Common myeloid progenitor, CD34-positive (primary cell): ENCODE results near the gene ENDOU.

Experiments used
- CTCF ChIA-PET: fragments of 350-600 bp; sonication (Branson Sonifier 250); formaldehyde crosslinking; loops from one replicate; lab custom pipeline; 2021; ENCODE audit warnings: antibody characterized with exemption; lab: Charles Lee
- POLR2A ChIA-PET: fragments of 350-600 bp; sonication (Branson Sonifier 250); formaldehyde crosslinking; loops from one replicate; lab custom pipeline; 2021; ENCODE audit warnings: antibody characterized with exemption; lab: Charles Lee
- DNase-seq, 3 donors: peaks; one replicate each; pipeline versions ENCODE4 v3.0.0 to v3.0.0-alpha.2; 2013
- H3K27ac ChIP-seq, 2 experiments: 1 replicate in 1 of 2; 2 replicates in 1 of 2; pipeline ENCODE4 v1.7.0; 2013; ENCODE audit warnings: inconsistent platforms in 2 of 2, low read length in 2 of 2, mild to moderate bottlenecking in 2 of 2, low read depth in 1 of 2, moderate library complexity in 1 of 2; ENCODE audit not compliant: severe bottlenecking in 2 of 2, insufficient read depth in 1 of 2, poor library complexity in 1 of 2
- H3K27me3 ChIP-seq, 5 experiments: replicated peaks in 2 of 5; 1 replicate in 3 of 5; 2 replicates in 2 of 5; pipeline versions ENCODE4 v1.6.1 to v1.7.0; 2013; ENCODE audit warnings: low read length in 4 of 5, mild to moderate bottlenecking in 2 of 5, moderate library complexity in 2 of 5, inconsistent platforms in 1 of 5; ENCODE audit not compliant: insufficient read depth in 5 of 5, control insufficient read depth in 4 of 5
- H3K36me3 ChIP-seq, 4 experiments: 1 replicate in 2 of 4; 2 replicates in 2 of 4; pipeline versions ENCODE4 v1.6.1 to v1.7.0; 2013; ENCODE audit warnings: low read length in 3 of 4, control low read depth in 1 of 4, mild to moderate bottlenecking in 1 of 4; ENCODE audit not compliant: control insufficient read depth in 4 of 4, insufficient read depth in 4 of 4
- H3K4me1 ChIP-seq, 4 experiments: 1 replicate in 3 of 4; 2 replicates in 1 of 4; pipeline versions ENCODE4 v1.6.1 to v1.7.1; 2013; ENCODE audit warnings: low read length in 3 of 4, mild to moderate bottlenecking in 3 of 4, control low read depth in 1 of 4, inconsistent platforms in 1 of 4, moderate library complexity in 1 of 4; ENCODE audit not compliant: control insufficient read depth in 4 of 4, insufficient read depth in 4 of 4; ENCODE audit errors: control extremely low read depth in 1 of 4
- H3K4me3 ChIP-seq, 7 experiments: 1 replicate in 4 of 7; 2 replicates in 3 of 7; pipeline versions ENCODE4 v1.5.1 to v1.7.0; 2013; ENCODE audit warnings: mild to moderate bottlenecking in 7 of 7, low read length in 6 of 7, moderate library complexity in 6 of 7, inconsistent platforms in 2 of 7, low read depth in 2 of 7, control low read depth in 1 of 7; ENCODE audit not compliant: insufficient read depth in 4 of 7, control insufficient read depth in 1 of 7; ENCODE audit errors: extremely low read depth in 1 of 7
- H3K9me3 ChIP-seq, 5 experiments: 1 replicate in 4 of 5; 2 replicates in 1 of 5; pipeline versions ENCODE4 v1.6.1 to v1.7.1; 2013; ENCODE audit warnings: low read length in 4 of 5, mild to moderate bottlenecking in 2 of 5, inconsistent platforms in 1 of 5, low read depth in 1 of 5, moderate library complexity in 1 of 5; ENCODE audit not compliant: control insufficient read depth in 4 of 5, insufficient read depth in 2 of 5; ENCODE audit errors: control extremely low read depth in 1 of 5
- WGBS: methylation state at CpG from one replicate; pipeline ENCODE4 v1.1.5; 2013; ENCODE audit not compliant: insufficient coverage; 5-methylcytosine and 5-hydroxymethylcytosine counted together

ENDOU gene

GRCh38 chr12:47735649-47736048 lies 10.4 kb upstream of the ENDOU start:
- Histone ChIP-seq H3K27me3 (no peaks in the 10 kb centered on the region), H3K4me1 (peaks cover 0 to 11% (median 9%) of the 10 kb centered on the region in 4 experiments), H3K36me3 (peaks cover 0 to 7% (median 1%) of the 10 kb centered on the region in 4 experiments), H3K27ac (no peak overlapping the region), H3K9me3 (no peaks in the 10 kb centered on the region), H3K4me3 (no peak overlapping the region)
- DNase-seq, result no peak
- 95% methylated on average over 11 of the region's 11 CpGs for WGBS
- ChIA-PET CTCF (interaction anchor here (0.9 to 35.4 kb wide), 6 partner anchors 8 to 43 kb away, joined by 3 to 1109 read pairs (median 44); partner anchors contain the start of gene SLC48A1), POLR2A (no interaction called here)

GRCh38 chr12:47734725-47735480 lies 9.6 kb upstream of the ENDOU start:
- ChIA-PET POLR2A (no interaction called here), CTCF (interaction anchor here (0.9 to 35.4 kb wide), 6 partner anchors 9 to 44 kb away, joined by 3 to 1109 read pairs (median 70); partner anchors contain the start of gene SLC48A1)
- Histone ChIP-seq H3K9me3 (no peaks in the 10 kb centered on the region), H3K27ac (no peak overlapping the region), H3K4me1 (peaks cover 0 to 4% (median 1%) of the 10 kb centered on the region in 4 experiments), H3K4me3 (no peak overlapping the region), H3K36me3 (peaks cover 0 to 7% (median 1%) of the 10 kb centered on the region in 4 experiments), H3K27me3 (no peaks in the 10 kb centered on the region)
- no peak for DNase-seq
- WGBS, result 97% methylated on average over 6 of the region's 12 CpGs

GRCh38 chr12:47733142-47733541 lies 7.9 kb upstream of the ENDOU start:
- H3K9me3 ChIP-seq, result no peaks in the 10 kb centered on the region
- 98% methylated on average over 4 of the region's 4 CpGs for WGBS
- no peak for DNase-seq
- H3K36me3 ChIP-seq, result peaks cover 0 to 5% (median 1%) of the 10 kb centered on the region in 4 experiments
- no peaks in the 10 kb centered on the region for H3K4me1 ChIP-seq
- no peak overlapping the region for H3K27ac ChIP-seq
- H3K27me3 ChIP-seq, result no peaks in the 10 kb centered on the region
- ChIA-PET POLR2A (interaction anchor here (0.6 kb wide), 2 partner anchors 75 to 252 kb away, joined by 3 to 5 read pairs; no protein-coding TSS in a partner anchor), CTCF (interaction anchor here (1.0 to 35.4 kb wide), 9 partner anchors 8 to 117 kb away, joined by 3 to 1109 read pairs (median 10); partner anchors contain the start of genes ENDOU, RAPGEF3 and SLC48A1)
- no peak overlapping the region for H3K4me3 ChIP-seq

GRCh38 chr12:47732504-47732903 lies 7.2 kb upstream of the ENDOU start:
- Histone ChIP-seq H3K4me3 (no peak overlapping the region), H3K4me1 (no peaks in the 10 kb centered on the region), H3K27me3 (no peaks in the 10 kb centered on the region), H3K27ac (no peak overlapping the region), H3K9me3 (no peaks in the 10 kb centered on the region), H3K36me3 (peaks cover 0 to 3% (median 1%) of the 10 kb centered on the region in 4 experiments)
- ChIA-PET CTCF (interaction anchor here (1.1 to 35.4 kb wide), 10 partner anchors 11 to 118 kb away, joined by 3 to 1109 read pairs (median 9); partner anchors contain the start of genes RAPGEF3 and SLC48A1), POLR2A (interaction anchor here (1.1 kb wide), 1 partner anchor 12 kb away, joined by 4 read pairs; no protein-coding TSS in a partner anchor)
- WGBS, result 75% methylated on average over 1 of the region's 2 CpGs
- DNase-seq, result no peak

GRCh38 chr12:47731723-47732122 lies 6.4 kb upstream of the ENDOU start:
- H3K27ac ChIP-seq, result no peak overlapping the region
- no peaks in the 10 kb centered on the region for H3K4me1 ChIP-seq
- POLR2A ChIA-PET, result interaction anchor here (0.5 to 1.1 kb wide), 3 partner anchors 13 to 472 kb away, joined by 3 to 5 read pairs (median 4); no protein-coding TSS in a partner anchor
- no peak overlapping the region for H3K4me3 ChIP-seq
- WGBS, result 98% methylated on average over 4 of the region's 5 CpGs
- H3K27me3 ChIP-seq, result no peaks in the 10 kb centered on the region
- CTCF ChIA-PET, result interaction anchor here (1.1 to 35.4 kb wide), 7 partner anchors 12 to 109 kb away, joined by 3 to 1109 read pairs (median 10); partner anchors contain the start of gene SLC48A1
- H3K36me3 ChIP-seq, result peaks cover 0 to 2% (median 0%) of the 10 kb centered on the region in 4 experiments
- H3K9me3 ChIP-seq, result no peaks in the 10 kb centered on the region
- DNase-seq, result no peak

GRCh38 chr12:47730341-47730744 lies 5.1 kb upstream of the ENDOU start:
- Histone ChIP-seq H3K27ac (no peak overlapping the region), H3K27me3 (no peaks in the 10 kb centered on the region), H3K9me3 (no peaks in the 10 kb centered on the region), H3K4me1 (no peaks in the 10 kb centered on the region), H3K4me3 (no peak overlapping the region), H3K36me3 (no peaks in the 10 kb centered on the region)
- CTCF ChIA-PET, result interaction anchor here (2.0 to 35.4 kb wide), 4 partner anchors 13 to 48 kb away, joined by 8 to 1109 read pairs (median 70); partner anchors contain the start of gene SLC48A1
- DNase-seq, result no peak
- POLR2A ChIA-PET, result interaction anchor here (0.6 kb wide), 1 partner anchor 149 kb away, joined by 4 read pairs; no protein-coding TSS in a partner anchor
- 95% methylated on average over 7 of the region's 8 CpGs for WGBS
